Measurements from ENCODE around the gene RBM24. TPM values are rescaled to one million over a fixed set of nuclear protein-coding genes. Genes with fewer than 3 reads are reported as not detected.

RBM24 gene
- total and polyA plus RNA-seq, 7 experiments from 2014 or later, result not detected

DNA sequence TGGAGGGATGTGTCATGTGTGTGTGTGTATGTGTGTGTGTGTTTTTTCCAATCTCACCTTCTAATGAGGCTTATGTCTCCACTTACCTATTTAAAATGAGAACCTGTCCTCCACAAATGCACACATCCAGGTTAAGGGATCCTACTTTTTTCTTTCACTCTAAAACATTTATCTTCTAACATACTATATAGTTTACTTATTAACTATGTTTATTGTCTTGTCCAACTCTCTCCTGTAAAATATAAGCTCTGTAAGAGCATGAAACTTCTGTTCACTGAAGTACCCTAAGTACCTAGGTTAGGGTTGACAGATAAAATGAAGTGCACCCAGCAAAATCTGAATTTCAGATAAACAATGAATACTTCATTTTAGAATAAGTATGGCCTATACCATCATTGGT, 29.2 kb upstream of the RBM24 start:
- no peak for DNase-seq
- Mint-ChIP-seq H3K4me1 (no peaks in the 10 kb centered on the region), H3K27me3 (peaks cover 2 to 32% (median 30%) of the 10 kb centered on the region in 5 donors), H3K4me3 (no peak overlapping the region), H3K9me3 (peaks cover 0 to 18% (median 0%) of the 10 kb centered on the region in 11 donors), H3K27ac (no peak overlapping the region), H3K36me3 (no peaks in the 10 kb centered on the region)
- H3K27me3 ChIP-seq (ENCODE audit: control insufficient read depth in 2 of 2, insufficient read depth in 2 of 2, low read length in 2 of 2), result no peaks in the 10 kb centered on the region
- H3K36me3 ChIP-seq (ENCODE audit: control insufficient read depth in 2 of 3, insufficient read depth in 3 of 3, low read length in 3 of 3), result no peaks in the 10 kb centered on the region
- no peaks in the 10 kb centered on the region for H3K9me3 ChIP-seq (ENCODE audit: control insufficient read depth in 2 of 3, low read length in 3 of 3)
- intact Hi-C loops (cut with micrococcal nuclease), result no loop called here
- ATAC-seq, result no peak
- CTCF ChIA-PET, result no interaction called here
- no peak overlapping the region for H3K27ac ChIP-seq (ENCODE audit: low read depth, low read length)
- H3K4me1 ChIP-seq (ENCODE audit: control insufficient read depth in 2 of 2, insufficient read depth in 2 of 2, low read length in 2 of 2), result no peaks in the 10 kb centered on the region
- no peak overlapping the region for H3K4me3 ChIP-seq (ENCODE audit: low read length)
- POLR2A ChIA-PET, result no interaction called here

DNA sequence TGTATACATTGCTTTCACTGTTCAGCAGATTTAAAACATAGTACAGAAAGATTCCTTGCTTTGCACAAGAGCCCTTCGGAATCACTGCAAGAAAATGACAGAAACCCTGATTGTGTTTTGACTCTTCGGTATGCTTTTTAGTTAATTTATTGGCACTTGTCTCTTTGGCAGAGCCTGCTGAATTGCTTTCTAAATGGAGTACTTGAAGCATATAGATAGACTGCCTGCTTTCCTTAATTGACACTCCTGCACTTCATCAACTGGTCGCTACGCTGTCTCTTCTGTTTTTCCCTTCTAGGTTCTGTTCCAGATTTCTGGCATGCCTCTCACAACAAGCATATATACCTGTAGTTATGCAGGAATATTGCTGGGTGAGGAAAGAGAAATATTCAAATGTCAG, 22.4 kb upstream of the RBM24 start:
- H3K9me3 Mint-ChIP-seq, result no peaks in the 10 kb centered on the region

DNA sequence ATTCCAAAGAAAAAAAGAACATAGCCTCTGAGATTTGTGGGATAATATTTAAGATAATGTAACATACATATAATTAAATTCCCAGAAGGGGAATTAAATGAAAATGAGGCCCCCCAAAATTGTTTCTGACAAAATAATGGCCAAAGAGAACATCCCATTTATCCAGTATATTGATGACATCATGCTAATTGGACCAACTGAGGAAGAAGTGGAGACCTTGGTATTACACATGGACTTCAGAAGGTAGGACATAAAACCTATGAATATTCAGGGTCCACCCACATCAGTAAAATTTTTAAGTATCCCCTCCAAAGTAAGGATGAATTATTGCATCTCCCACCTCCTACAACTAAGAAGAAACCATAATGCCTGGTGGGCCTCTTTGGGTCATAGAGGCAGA, 15.6 kb upstream of the RBM24 start:
- Mint-ChIP-seq H3K4me3 (no peak overlapping the region), H3K4me1 (no peaks in the 10 kb centered on the region), H3K27ac (no peak overlapping the region), H3K9me3 (peaks cover 0 to 6% (median 0%) of the 10 kb centered on the region in 11 donors), H3K27me3 (peaks cover 0 to 27% (median 13%) of the 10 kb centered on the region in 5 donors), H3K36me3 (no peaks in the 10 kb centered on the region)
- Histone ChIP-seq H3K4me1 (ENCODE audit: control insufficient read depth in 2 of 2, insufficient read depth in 2 of 2, low read length in 2 of 2) (no peaks in the 10 kb centered on the region), H3K4me3 (ENCODE audit: low read length) (no peak overlapping the region), H3K9me3 (ENCODE audit: control insufficient read depth in 2 of 3, low read length in 3 of 3) (no peaks in the 10 kb centered on the region), H3K27ac (ENCODE audit: low read depth, low read length) (no peak overlapping the region), H3K36me3 (ENCODE audit: control insufficient read depth in 2 of 3, insufficient read depth in 3 of 3, low read length in 3 of 3) (no peaks in the 10 kb centered on the region), H3K27me3 (ENCODE audit: control insufficient read depth in 2 of 2, insufficient read depth in 2 of 2, low read length in 2 of 2) (no peaks in the 10 kb centered on the region)
- ATAC-seq, result no peak
- DNase-seq, result no peak
- POLR2A ChIA-PET, result no interaction called here
- CTCF ChIA-PET, result no interaction called here
- intact Hi-C loops (cut with micrococcal nuclease), result no loop called here

More for the DNA sequence above, 22.4 kb upstream of the RBM24 start:
- Histone ChIP-seq H3K27me3 (ENCODE audit: control insufficient read depth in 2 of 2, insufficient read depth in 2 of 2, low read length in 2 of 2) (no peaks in the 10 kb centered on the region), H3K9me3 (ENCODE audit: control insufficient read depth in 2 of 3, low read length in 3 of 3) (no peaks in the 10 kb centered on the region), H3K4me3 (ENCODE audit: low read length) (no peak overlapping the region), H3K36me3 (ENCODE audit: control insufficient read depth in 2 of 3, insufficient read depth in 3 of 3, low read length in 3 of 3) (no peaks in the 10 kb centered on the region), H3K27ac (ENCODE audit: low read depth, low read length) (no peak overlapping the region), H3K4me1 (ENCODE audit: control insufficient read depth in 2 of 2, insufficient read depth in 2 of 2, low read length in 2 of 2) (no peaks in the 10 kb centered on the region)
- Mint-ChIP-seq H3K27ac (no peak overlapping the region), H3K36me3 (no peaks in the 10 kb centered on the region), H3K4me1 (no peaks in the 10 kb centered on the region), H3K27me3 (peaks cover 2 to 27% (median 16%) of the 10 kb centered on the region in 5 donors), H3K4me3 (no peak overlapping the region)
- ChIA-PET POLR2A (no interaction called here), CTCF (no interaction called here)
- no peak for DNase-seq
- ATAC-seq, result no peak
- intact Hi-C loops (cut with micrococcal nuclease), result no loop called here

DNA sequence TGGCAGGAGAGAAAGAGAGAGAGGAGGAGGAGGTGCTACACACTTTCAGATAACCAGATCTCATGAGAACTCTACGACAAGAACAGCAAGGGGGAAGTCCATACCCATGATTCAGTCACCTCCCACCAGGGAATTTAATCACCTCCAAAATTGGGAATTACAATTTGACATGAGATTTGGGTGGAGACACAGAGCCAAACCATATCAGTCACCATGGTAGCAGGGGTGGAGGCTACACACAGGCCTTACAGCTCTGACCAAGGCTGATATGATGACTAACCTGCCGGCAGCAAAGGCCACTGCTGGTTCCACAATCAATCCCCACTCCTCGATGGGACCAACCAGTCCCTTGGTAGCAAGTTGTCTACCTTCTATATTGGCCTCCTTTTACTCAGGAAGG, 13.6 kb upstream of the RBM24 start:
- Mint-ChIP-seq H3K4me1 (no peaks in the 10 kb centered on the region), H3K4me3 (no peak overlapping the region), H3K36me3 (no peaks in the 10 kb centered on the region), H3K9me3 (peaks cover 0 to 6% (median 0%) of the 10 kb centered on the region in 11 donors), H3K27me3 (peaks cover 0 to 28% (median 14%) of the 10 kb centered on the region in 5 donors), H3K27ac (no peak overlapping the region)
- no peak overlapping the region for H3K4me3 ChIP-seq (ENCODE audit: low read length)
- no peaks in the 10 kb centered on the region for H3K36me3 ChIP-seq (ENCODE audit: control insufficient read depth in 2 of 3, insufficient read depth in 3 of 3, low read length in 3 of 3)
- ATAC-seq, result no peak
- POLR2A ChIA-PET, result no interaction called here
- H3K9me3 ChIP-seq (ENCODE audit: control insufficient read depth in 2 of 3, low read length in 3 of 3), result no peaks in the 10 kb centered on the region
- no peak overlapping the region for H3K27ac ChIP-seq (ENCODE audit: low read depth, low read length)
- CTCF ChIA-PET, result no interaction called here
- intact Hi-C loops (cut with micrococcal nuclease), result no loop called here
- H3K4me1 ChIP-seq (ENCODE audit: control insufficient read depth in 2 of 2, insufficient read depth in 2 of 2, low read length in 2 of 2), result no peaks in the 10 kb centered on the region
- DNase-seq, result no peak
- H3K27me3 ChIP-seq (ENCODE audit: control insufficient read depth in 2 of 2, insufficient read depth in 2 of 2, low read length in 2 of 2), result no peaks in the 10 kb centered on the region

DNA sequence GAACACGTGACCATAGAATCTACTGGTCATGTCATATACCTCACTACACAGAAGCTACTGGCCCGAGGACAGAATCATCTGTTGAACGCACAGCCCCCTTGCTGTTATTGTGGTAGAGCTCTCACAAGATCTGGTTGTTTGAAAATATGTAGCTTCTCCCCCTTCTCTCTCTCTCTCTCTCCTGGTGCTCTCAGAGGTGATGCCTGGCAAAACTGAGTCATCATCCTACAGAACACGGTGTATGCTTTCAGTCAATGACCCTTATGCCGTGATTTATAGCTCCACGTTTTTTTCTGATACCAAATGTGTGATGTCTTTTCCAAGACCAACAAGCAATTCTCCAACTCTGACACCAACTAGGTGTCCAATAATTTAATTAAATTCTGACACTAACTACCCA, 13.0 kb upstream of the RBM24 start:
- CTCF ChIA-PET, result no interaction called here
- peaks cover 0 to 6% (median 0%) of the 10 kb centered on the region in 11 donors for H3K9me3 Mint-ChIP-seq

DNA sequence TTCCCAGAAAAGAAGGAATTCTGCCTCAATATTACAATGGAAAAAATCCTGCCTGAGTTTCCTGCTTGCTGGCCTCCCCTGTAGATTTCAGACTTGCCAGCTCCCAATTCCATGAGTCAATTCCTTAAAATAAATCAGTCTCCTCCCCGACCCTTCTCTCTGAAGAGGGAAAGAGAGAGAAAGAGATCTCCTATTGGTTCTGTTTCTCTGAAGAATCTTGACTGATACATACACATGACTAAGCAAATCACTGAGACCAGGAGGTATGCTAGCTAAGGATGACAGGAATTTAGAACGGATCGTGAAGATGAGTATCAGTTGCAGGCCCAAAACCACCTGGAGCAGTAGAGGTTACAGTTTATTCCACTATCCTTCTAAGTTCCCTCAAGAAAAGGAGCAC, 11.3 kb upstream of the RBM24 start:
- Histone ChIP-seq H3K27ac (ENCODE audit: low read depth, low read length) (no peak overlapping the region), H3K27me3 (ENCODE audit: control insufficient read depth in 2 of 2, insufficient read depth in 2 of 2, low read length in 2 of 2) (no peaks in the 10 kb centered on the region), H3K4me1 (ENCODE audit: control insufficient read depth in 2 of 2, insufficient read depth in 2 of 2, low read length in 2 of 2) (no peaks in the 10 kb centered on the region), H3K36me3 (ENCODE audit: control insufficient read depth in 2 of 3, insufficient read depth in 3 of 3, low read length in 3 of 3) (no peaks in the 10 kb centered on the region), H3K4me3 (ENCODE audit: low read length) (no peak overlapping the region), H3K9me3 (ENCODE audit: control insufficient read depth in 2 of 3, low read length in 3 of 3) (no peaks in the 10 kb centered on the region)
- CTCF ChIA-PET, result no interaction called here
- intact Hi-C loops (cut with micrococcal nuclease), result no loop called here
- Mint-ChIP-seq H3K4me3 (no peak overlapping the region), H3K36me3 (no peaks in the 10 kb centered on the region), H3K4me1 (no peaks in the 10 kb centered on the region), H3K27me3 (peaks cover 0 to 40% (median 23%) of the 10 kb centered on the region in 5 donors), H3K9me3 (peaks cover 0 to 6% (median 0%) of the 10 kb centered on the region in 11 donors), H3K27ac (no peak overlapping the region)
- POLR2A ChIA-PET, result no interaction called here
- DNase-seq (no peak), ATAC-seq (no peak)

More for the DNA sequence above, 13.0 kb upstream of the RBM24 start:
- no peak for ATAC-seq
- Histone ChIP-seq H3K4me3 (ENCODE audit: low read length) (no peak overlapping the region), H3K27me3 (ENCODE audit: control insufficient read depth in 2 of 2, insufficient read depth in 2 of 2, low read length in 2 of 2) (no peaks in the 10 kb centered on the region), H3K36me3 (ENCODE audit: control insufficient read depth in 2 of 3, insufficient read depth in 3 of 3, low read length in 3 of 3) (no peaks in the 10 kb centered on the region), H3K4me1 (ENCODE audit: control insufficient read depth in 2 of 2, insufficient read depth in 2 of 2, low read length in 2 of 2) (no peaks in the 10 kb centered on the region), H3K27ac (ENCODE audit: low read depth, low read length) (no peak overlapping the region), H3K9me3 (ENCODE audit: control insufficient read depth in 2 of 3, low read length in 3 of 3) (no peaks in the 10 kb centered on the region)
- POLR2A ChIA-PET, result no interaction called here
- Mint-ChIP-seq H3K27me3 (peaks cover 0 to 30% (median 14%) of the 10 kb centered on the region in 5 donors), H3K36me3 (no peaks in the 10 kb centered on the region), H3K4me1 (no peaks in the 10 kb centered on the region), H3K4me3 (no peak overlapping the region), H3K27ac (no peak overlapping the region)
- DNase-seq, result no peak
- intact Hi-C loops (cut with micrococcal nuclease), result no loop called here

DNA sequence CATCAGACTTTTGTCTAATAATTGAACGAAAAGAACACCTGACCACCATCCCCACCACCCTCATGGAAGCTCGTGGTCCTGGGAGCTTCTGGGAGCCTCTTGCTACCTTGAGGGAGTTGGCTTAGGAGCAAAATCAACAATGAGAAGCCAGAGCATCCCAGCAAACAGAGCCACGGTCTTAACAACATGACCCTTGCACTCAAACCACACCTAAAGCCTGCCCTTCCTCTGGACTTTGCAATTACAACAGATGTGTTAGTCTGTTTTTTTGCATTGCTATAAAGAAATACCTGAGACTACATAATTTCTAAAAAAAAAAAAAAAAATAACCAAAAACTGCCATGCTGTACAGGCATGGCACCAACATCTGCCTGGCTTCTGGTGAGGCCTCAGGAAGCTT, 9.5 kb upstream of the RBM24 start:
- ATAC-seq, result no peak
- POLR2A ChIA-PET, result no interaction called here

More for the DNA sequence above, 9.5 kb upstream of the RBM24 start:
- Histone ChIP-seq H3K27me3 (ENCODE audit: control insufficient read depth in 2 of 2, insufficient read depth in 2 of 2, low read length in 2 of 2) (no peaks in the 10 kb centered on the region), H3K4me3 (ENCODE audit: low read length) (no peak overlapping the region), H3K9me3 (ENCODE audit: control insufficient read depth in 2 of 3, low read length in 3 of 3) (no peaks in the 10 kb centered on the region), H3K36me3 (ENCODE audit: control insufficient read depth in 2 of 3, insufficient read depth in 3 of 3, low read length in 3 of 3) (no peaks in the 10 kb centered on the region), H3K27ac (ENCODE audit: low read depth, low read length) (no peak overlapping the region), H3K4me1 (ENCODE audit: control insufficient read depth in 2 of 2, insufficient read depth in 2 of 2, low read length in 2 of 2) (no peaks in the 10 kb centered on the region)
- peaks cover 2 to 48% (median 32%) of the 10 kb centered on the region in 5 donors for H3K27me3 Mint-ChIP-seq
- intact Hi-C loops (cut with micrococcal nuclease), result no loop called here
- no peak for DNase-seq
- H3K4me1 Mint-ChIP-seq, result no peaks in the 10 kb centered on the region
- no peaks in the 10 kb centered on the region for H3K36me3 Mint-ChIP-seq
- CTCF ChIA-PET, result interaction anchor here (0.6 kb wide), 1 partner anchor 1322 kb away, joined by 3 read pairs; no protein-coding TSS in a partner anchor
- H3K9me3 Mint-ChIP-seq, result peaks cover 0 to 6% (median 0%) of the 10 kb centered on the region in 11 donors
- no peak overlapping the region for H3K4me3 Mint-ChIP-seq
- no peak overlapping the region for H3K27ac Mint-ChIP-seq
